ENCODE results near the gene AGMO.

DNA sequence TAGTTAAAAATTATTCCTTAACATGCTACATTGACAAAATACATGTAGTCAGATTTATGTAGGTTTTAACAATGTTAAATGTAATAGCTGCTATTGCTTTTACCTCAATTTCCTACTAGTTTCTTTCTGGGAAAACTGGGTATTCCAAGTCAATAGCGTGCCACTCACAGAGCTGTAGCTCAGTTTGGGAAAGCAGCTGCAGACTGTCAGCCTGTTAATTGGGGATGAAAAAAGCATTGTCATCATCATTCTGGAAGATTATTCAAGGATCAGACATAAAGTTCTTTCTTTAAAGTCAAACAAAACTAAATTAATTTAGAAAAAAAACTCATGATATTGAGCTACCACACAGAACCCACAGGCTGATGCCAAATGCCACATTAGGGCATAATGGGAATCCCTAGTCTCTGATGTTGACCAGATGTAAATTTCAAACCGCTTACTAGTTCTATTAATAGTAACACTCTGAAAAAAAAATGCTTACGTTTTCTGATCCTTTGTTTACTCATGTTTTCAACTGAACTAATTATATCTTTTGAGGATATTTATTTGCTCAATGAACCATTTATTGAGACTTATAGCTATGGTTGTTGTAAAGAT is 19.6 kb upstream of the AGMO start:
- TF ChIP-seq, protein P1, sequence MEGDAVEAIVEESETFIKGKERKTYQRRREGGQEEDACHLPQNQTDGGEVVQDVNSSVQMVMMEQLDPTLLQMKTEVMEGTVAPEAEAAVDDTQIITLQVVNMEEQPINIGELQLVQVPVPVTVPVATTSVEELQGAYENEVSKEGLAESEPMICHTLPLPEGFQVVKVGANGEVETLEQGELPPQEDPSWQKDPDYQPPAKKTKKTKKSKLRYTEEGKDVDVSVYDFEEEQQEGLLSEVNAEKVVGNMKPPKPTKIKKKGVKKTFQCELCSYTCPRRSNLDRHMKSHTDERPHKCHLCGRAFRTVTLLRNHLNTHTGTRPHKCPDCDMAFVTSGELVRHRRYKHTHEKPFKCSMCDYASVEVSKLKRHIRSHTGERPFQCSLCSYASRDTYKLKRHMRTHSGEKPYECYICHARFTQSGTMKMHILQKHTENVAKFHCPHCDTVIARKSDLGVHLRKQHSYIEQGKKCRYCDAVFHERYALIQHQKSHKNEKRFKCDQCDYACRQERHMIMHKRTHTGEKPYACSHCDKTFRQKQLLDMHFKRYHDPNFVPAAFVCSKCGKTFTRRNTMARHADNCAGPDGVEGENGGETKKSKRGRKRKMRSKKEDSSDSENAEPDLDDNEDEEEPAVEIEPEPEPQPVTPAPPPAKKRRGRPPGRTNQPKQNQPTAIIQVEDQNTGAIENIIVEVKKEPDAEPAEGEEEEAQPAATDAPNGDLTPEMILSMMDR (IDR thresholded peaks at IDR 0.05; ENCODE audit: low read depth, low read length) = no peak
- TF ChIP-seq MYC (IDR thresholded peaks at IDR 0.05; ENCODE audit: low read depth, low read length) = no peak
- TF ChIP-seq POLR2A (IDR thresholded peaks at IDR 0.05; ENCODE audit: extremely low read depth, insufficient read length) = no peak
- no peak for TF ChIP-seq MAX (IDR thresholded peaks at IDR 0.05; ENCODE audit: low read depth, low read length)
